Measurements from ENCODE around the gene PHLPP1.
A peak's percentile ranks its signal among the peaks of the same experiment; 100 is the strongest.

The PHLPP1 gene

DNA sequence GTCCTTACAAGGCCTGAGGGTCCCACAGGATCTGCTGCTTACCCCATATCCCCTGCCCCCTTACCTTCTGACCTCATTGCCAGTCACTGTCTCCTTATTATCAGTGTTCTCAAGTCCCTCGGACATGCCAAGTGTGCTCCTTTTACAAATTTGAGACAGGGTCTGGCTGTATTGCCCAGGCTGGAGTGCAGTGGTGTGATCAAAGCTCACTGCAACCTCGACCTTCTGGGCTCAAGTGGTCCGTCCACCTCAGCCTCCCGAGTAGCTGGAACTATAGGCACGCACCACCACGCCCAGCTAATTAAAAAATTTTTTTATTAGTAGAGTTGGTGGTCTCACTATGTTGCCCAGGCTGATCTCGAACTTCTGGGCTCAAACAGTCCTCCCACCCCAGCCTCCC lies 141.0 kb downstream of the PHLPP1 start:
- no peak for DNase-seq

DNA sequence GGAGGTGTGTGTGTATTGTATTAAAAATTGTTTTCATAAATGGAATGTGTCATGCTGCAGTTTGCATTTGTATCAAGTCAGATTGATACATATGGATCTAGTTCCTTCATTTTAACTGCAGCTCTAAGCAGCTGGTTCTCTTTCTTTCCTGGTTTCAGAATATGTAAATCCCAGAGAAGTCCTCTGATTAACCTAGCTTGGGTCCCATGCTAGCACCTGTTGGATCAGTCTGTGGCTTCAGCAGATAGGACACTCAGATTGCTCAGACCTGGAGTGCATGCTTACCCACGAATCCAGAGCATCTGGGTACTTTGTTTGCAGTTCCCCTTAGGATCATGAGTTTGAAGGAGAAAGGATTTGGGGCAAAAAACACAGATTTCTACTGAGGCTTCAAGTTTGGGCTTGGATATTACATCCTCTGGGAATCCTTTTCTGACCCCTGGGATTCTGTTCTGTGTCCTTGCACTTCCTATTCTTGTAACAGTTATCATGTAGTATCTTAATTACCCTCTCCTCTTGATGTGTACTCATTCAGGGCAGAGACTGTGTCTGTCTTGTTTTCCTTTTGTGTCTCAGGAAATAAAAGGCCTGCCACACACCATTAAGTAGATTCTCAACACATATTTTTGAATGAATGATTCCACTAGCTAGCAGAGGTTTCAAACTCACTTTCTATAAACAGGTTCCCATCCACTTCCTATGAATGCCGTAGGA lies 142.1 kb downstream of the PHLPP1 start:
- peak; percentile 8 for DNase-seq

DNA sequence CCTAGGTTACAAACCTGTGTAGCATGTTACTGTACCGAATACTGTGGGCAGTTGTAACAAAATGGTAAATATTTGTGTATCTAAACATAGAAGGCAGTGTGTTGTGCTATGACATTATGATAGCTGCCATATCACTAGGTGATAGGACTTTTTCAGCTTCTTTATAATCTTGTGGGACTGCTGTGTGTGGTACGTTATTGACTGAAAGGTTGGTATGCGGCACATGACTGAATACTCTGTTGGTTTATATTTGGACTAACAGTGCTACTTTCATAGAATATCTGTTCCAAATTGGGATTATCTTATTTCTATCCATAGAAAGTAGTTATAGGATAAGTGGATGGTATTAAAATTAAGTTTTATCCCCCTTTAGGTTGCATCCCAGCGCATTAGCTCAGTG lies 144.7 kb downstream of the PHLPP1 start:
- no peak for DNase-seq

DNA sequence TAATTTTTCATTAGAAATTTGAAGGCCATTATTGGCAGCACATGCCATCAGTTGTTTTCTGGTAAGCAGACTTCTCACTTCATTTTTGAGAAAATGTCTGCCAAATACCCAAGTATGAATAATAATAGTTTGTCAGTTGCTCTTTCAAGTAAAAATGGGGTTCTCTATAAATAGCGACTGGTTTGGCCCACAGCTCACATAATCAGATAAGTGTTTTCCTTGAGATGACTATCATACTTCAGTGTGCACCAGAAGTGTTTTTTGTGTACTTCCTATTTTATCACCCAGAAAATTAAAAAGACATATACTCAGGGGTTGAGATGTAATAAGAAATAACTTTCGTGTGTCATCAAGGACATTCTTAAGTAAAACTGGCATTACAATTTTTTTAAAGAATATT lies 147.1 kb downstream of the PHLPP1 start:
- DNase-seq, result no peak

DNA sequence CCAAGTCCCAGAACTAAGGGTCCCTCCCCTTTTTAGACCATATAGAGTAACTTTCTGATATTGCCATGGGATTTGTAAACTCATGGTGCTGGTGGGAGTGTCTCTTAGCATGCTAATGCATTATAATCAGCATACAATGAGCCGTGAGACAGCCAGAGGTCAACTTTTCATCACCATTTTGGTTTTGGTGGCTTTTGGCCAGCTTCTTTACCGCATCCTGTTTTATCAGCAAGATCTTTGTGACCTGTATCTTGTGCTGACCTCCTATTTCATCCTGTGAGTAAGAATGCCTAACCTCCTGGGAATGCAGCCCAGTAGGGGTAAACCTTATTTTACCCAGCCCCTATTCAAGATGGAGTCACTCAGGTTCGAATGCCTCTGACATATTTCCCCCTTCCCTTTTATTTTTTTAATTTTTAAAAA lies 148.2 kb downstream of the PHLPP1 start:
- no peak for DNase-seq

DNA sequence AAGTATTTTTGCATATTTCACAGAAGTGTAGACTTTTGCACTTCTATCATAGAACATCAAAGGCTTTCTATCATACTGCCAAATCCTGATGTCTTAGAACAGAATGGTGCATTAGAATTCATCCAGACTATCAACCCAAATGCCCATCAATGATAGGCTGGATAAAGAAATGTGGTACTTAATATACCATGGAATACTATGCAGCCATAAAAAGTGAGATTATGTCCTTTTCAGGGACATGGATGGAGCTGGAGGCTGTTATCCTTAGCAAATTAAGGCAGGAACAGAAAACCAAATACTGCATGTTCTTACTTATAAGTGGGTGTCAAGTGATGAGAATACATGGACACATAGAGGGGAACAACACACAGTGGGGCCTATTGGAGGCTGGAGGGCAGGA lies 150.2 kb downstream of the PHLPP1 start:
- DNase-seq, result no peak

DNA sequence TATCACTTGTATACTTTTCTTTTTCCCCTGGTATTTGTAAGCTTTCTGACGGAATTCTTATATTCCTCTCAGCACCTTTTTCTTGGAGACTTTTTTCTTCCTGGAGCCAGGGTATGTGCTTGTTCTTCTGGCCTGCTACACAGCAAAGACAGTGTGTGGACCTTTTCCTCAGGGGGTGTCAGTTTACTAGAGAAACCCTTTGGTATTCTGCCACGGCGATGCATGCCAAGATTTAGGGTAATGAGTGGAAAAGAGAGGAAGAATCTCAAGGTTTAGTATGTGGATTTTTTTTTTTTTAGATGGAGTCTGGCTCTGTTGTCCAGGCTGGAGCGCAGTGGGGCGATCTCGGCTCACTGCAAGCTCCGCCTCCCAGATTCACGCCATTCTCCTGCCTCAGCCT lies 152.2 kb downstream of the PHLPP1 start:
- DNase-seq, result no peak

DNA sequence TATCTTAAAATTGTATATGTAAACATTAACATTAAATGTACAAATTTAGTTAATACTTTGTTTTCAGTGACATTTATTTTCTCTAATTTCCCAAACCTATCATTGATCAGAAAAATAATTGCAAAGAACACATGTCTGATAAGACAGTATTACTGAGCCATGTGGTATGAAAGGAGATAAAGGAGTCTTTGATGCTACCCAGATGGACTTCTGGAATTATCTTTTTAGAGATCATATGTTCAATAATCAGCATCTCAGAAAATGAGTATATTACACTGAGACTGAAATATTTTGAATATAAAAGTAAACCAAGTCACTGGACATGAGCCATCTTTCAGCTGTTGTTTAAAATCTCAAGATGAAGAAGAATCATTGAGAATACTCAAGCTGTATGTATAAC lies 153.3 kb downstream of the PHLPP1 start:
- no peak for DNase-seq

DNA sequence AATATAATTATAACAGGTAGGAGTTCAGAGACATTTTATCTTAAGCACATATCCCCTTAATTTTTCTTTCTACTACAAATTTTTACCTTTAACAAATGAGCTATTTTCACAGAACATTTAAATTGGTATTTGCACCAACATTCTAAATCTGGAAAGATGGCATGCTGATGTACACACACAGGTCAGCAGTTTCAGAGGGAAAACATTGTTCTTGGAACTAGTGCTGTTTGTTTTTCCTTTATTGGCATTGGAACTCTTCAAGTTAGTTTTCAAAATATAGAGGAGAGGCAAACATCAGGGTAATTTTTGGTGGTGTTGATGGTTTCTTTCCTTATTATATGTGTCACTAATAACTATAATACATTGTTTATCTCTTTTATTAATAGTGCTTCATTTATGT lies 155.3 kb downstream of the PHLPP1 start:
- no peak for DNase-seq

DNA sequence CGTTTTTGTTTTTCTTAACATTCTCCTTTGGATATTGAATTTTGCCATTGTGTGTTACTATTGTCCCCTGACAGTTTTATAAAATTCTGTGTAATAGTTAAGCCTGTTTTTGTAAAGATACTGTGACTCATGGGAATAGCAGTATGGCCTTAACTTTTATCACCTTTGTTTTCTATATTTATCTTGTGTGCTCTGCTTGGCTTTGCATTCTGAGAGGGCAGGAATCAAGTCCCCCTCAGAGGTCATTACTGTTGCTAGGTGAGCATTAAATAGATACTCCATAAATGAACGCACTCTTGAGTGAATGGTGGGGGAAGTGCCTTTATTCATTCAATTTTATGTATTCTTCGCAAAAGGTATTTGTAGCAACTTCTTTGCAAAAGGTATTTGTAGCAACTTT lies 160.0 kb downstream of the PHLPP1 start:
- DNase-seq, result no peak

DNA sequence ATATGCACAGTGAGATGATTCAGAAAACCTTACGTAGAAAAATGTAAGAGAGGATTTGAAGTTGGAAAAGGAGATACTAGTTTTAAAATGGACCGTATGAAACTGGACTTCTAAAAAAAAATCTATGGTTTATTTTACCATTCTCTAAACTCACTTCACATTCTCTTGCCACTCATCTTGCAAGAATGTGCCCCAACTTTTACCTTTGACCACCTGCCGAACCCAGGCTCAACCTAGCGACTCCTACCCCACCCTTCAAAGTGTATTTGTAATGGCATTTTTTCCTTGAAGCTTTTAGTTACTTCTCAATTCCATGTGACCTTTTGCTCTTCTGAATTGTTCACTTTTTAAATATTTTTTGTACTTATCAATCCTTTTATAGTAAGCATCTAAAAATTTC lies 160.8 kb downstream of the PHLPP1 start:
- no peak for DNase-seq

DNA sequence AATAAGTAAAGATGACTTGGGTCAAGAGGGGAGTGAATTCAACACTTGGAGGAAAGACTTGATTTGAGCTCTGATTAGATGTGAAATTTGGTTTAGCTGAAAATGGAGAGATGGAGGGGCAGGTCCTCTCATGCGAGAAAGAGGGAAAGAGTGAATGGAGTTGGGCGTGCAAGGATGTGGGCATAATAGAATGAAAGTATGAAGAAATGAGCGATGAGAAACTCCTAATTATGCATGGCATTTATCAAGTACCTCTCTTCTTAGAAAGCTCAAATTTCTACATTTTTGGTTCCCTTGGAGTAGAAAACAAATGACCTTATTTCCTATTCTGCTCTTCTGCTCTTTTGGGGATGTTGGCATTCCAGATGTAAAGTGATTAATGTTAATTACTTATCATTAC lies 161.5 kb downstream of the PHLPP1 start:
- no peak for DNase-seq

DNA sequence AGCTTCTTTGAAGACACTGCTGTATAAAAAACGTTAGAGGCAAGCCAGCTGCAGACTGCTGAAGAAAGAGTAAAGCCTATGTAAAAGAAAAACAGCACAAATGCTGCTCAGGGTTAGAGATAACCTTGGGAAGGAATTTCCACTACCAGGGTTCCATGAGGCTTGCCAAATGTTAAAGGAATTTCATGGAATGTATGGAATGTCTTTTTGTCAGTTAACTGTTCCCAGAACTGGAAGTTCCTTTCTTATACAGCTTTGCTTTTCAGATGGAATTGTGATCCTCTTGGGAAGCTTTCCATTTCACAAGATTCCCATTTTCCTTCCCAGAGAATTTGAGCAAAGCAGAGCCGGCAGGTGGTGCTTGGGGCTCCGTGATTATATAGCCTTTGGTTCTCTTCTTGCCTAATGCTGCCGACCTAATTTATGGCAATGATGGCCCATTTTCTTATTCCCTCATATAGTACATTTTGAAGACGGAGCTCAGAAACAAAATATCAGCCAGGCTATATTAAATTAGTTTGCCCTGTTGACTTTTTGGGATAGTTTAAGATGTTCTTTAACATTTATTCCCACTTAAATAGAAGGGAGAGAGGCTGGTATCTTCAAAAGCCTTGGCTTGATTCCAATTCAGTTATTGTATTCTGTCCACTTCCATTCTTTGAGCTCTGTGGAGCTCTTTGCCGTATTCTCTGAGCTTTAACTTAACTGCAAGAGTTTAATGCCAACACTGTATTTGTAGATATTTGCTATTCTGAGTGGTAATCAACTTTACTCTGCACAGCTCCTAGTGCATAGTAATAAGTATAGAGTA lies 162.3 kb downstream of the PHLPP1 start:
- DNase-seq, result peak; percentile 86

DNA sequence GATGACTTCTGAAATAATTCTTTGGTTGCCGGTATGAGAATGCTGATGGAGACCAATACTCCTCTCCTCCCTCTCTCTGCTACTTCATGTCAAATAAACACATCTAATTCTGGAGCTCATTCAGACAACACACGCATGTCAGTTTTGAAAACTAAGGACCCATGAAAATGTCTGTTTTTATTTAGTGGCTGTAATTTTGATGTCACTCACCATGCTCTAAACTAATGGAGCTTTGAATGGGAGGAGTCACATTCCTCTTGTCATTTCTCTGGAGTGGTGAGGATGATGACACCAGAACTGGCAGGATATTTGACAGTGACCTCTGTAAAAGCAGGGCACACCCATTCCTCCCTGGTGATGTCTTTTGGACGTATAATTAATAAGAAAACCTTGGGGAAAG lies 163.0 kb downstream of the PHLPP1 start:
- no peak for DNase-seq

DNA sequence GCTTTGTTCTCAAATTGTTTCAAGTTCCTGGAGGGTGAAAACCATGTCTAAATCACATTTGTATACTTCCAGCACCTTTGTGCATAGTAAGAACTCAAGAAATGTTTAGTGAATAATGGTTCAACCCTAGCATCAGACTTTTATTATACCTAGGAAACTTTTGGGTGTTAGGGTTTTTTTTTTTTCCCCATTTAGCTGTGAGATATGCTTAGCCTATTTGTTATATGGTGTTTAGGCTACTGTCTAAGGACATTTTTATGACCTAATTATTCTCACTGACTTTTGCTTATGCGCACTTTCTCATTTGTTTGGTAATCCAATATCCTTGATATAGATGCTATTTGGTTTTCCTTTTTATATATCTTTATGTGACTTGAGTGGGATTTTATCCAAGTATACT lies 164.7 kb downstream of the PHLPP1 start:
- DNase-seq, result no peak

DNA sequence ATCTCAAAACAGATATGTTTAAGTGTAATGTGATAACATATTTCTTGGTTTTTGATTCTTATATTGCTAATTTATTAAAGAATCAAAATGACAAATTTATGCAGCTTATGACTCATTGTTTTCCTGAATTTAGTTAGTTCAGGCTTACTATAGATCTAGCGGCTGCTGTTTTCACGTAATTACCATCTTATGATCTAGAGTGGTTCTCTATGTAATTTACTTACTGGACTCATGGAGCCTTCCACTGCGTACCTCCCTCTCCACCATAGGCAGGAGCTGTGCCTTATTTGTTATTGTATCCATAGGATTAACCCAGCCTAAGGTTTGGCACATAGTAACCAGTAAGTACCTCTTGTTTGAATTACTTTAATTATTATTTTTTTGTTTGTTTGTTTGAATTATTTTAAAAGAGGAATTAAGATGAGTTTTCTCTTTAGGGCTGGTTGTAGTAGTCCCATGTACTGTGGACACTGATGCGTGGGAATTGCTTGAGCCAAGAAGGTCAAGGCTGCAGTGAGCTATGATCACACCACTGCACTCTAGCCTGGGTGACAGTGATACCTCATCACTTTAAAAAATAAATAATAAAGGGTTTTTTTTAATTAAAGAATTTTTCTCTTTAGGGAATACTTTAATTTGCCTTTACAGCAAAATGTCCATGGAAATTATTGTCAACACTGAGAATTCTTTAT lies 165.5 kb downstream of the PHLPP1 start:
- peak; percentile 62 for DNase-seq

DNA sequence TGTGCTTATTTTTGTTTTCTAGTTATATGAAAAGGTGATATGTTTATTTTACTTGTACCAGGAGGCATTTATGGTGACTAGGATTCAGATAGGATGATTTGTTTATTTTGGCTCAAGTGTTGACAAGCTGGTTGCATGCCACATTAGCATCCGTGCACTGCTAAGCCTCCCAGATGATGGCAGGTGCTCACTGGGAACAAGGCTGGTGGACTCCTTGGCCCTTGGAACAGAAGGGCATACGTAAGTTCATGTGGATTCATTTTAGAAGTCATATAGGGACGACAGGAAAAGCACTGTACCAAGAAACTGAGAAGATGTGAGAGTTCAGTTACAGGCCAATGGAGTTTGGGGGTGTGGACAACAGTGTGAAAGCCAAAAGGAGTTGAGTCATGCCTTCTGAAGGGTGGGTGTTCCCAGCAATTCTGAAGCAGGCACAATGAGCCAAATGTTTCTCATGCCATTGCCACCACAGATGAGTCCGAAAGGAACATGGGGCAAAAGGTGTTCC lies 166.2 kb downstream of the PHLPP1 start:
- DNase-seq, result peak; percentile 93

DNA sequence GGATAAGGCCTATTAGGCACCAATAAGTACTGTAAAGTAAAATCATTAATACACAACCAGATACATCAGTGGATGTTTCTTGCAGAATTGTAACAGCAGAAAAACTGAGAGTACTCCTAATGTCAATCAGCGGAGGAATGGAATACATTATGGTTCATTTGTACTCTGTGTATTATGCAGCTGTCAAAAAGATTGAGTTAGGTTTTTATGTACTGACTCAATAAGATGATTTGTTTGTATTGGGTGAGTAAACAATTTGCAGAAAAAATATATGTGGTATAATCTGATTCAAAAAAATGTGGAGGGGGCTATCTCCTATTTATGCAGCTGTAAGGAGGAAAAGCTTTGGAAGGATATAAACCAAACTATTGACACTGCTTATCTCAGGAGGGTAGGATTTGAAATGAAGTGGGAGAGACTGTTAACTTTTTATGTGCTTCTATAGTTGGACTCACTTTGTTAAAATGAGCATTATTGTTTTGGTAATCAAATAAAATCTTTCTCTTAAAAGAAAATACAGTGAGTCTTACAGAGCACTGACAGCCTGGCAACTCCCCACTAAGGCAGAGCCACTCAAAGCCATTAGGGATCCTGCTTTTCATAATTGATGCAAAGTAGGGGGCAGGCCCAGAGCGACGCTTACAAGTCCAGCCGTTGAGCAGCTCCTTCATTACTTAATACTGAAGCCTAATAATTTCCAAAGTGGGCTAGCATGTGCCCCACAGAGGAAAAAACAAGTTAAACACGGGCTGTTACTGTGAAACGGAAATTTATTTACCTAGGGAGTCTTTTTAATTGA lies 168.8 kb downstream of the PHLPP1 start:
- peak; percentile 58 for DNase-seq

DNA sequence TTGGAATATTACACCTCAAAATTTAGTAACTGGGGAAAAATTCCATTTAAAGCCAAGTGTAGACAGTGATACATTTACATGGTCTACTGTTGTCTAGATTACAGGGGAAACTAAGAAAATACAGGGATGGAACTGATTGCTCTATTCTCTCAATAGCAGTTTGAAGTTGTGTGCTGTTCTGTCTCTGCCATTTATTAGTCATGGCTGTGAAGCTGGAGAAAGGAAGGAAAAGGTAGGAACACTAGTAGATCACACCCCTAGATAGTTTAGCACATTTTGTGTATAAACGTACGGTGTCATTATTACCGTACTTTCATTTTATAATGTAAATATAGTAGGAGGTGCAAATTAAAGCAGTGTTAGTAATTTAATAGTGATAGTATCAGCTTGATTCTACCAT lies 170.5 kb downstream of the PHLPP1 start:
- DNase-seq, result no peak

DNA sequence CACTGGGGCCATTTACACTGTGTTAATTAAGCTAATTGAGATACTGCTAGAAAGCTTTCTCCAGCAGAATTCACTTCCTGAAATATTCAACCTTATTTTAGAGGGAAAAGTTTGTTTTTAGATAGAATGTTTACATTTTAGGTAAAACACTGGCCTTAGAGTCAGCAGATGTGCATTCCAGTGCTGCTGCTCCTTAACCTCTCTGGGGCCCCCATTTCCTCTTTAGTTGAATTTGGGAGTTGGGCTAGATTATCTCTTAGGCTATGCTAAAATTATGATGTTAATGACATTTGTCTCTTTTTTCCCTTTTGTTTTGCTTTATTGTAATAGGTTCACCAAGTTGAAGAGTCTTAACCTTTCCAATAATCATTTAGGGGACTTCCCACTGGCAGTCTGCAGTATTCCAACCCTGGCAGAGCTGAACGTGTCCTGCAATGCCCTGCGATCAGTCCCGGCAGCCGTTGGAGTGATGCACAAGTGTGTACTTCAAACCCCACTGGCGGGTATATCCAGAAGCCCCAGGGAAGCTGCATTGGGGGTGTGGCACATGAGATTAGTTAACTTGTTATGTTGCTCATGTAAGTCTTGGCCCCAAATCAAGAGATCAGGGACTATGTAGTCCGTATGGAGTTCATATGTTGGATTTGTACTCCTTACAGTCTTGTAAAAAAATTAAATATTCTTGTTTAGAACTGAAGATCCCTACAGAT lies 179.5 kb downstream of the PHLPP1 start:
- no peak for DNase-seq

DNA sequence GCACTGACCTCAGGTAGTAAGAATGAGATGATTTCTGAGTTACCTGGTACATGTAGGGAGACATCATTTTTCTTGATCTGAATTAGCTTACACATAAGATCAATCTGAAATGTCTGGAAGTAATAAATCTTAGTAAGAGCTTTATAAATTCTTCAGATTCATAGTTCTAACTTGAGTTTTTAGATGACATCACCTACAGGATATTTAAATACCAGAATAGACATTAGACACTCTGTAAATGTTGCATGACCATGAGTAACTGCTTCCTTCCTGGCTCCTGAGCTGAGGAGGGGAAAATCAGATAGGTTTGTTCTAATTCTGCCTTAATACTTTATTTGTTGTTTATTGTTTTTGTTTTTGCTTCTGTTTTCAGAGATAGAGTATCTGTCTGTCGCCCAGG lies 181.8 kb downstream of the PHLPP1 start:
- no peak for DNase-seq

DNA sequence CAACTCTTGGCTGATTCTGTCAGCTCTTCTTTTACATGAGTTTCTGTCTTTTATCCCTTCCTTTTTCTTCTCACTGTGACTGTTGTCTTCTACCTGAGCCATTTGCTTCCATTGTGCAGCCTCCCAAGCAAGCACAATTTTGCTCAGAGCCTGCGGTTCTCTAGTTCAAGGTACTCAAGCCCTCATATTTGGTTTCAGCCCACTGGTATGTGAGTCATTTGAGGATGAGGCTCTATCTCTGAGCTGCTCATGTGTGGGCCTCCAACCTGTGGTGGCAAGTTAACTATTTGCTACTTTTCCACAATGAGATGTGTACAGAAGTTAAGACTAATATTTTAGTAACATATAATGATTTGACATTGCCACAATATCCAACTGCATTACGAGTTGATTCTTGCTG lies 183.0 kb downstream of the PHLPP1 start:
- DNase-seq, result no peak
